Erythroblast (primary cell): ENCODE results near the gene SMYD1.

Experiments
- DNase-seq, 2 experiments: peaks; one replicate each; lab custom pipeline; 2025; lab: John Stamatoyannopoulos, UW
- GATA1 ChIP-seq: IDR thresholded peaks from 2 replicates; pipeline ENCODE4 v1.6.1; 2011; ENCODE audit warnings: low read depth, mild to moderate bottlenecking, control low read depth, low read length, moderate library complexity
- POLR2A ChIP-seq: IDR thresholded peaks from 2 replicates; pipeline ENCODE4 v1.6.1; 2011; ENCODE audit warnings: mild to moderate bottlenecking, low read length

Gene SMYD1

GRCh38 chr2:88127888-88128653 lies 60.4 kb downstream of the SMYD1 start, which contains the start of gene FABP1:
Gene FABP1, minus strand, starts transcription at chr2:88128062. Its CDS starts 45 bp downstream, at chr2:88128017.
- no peak for DNase-seq
- TF ChIP-seq GATA1, result no peak
- no peak for TF ChIP-seq POLR2A

- no peak for DNase-seq
- TF ChIP-seq POLR2A (no peak), GATA1 (no peak)
Observed at GRCh38 chr2:88128654-88129312, 61.2 kb downstream of the SMYD1 start.

GRCh38 chr2:88129313-88129959 lies 61.8 kb downstream of the SMYD1 start:
- no peak for DNase-seq
- TF ChIP-seq GATA1, result no peak
- TF ChIP-seq POLR2A, result no peak

- no peak for DNase-seq
- TF ChIP-seq GATA1 (no peak), POLR2A (no peak)
Observed at GRCh38 chr2:88131201-88131998, 63.8 kb downstream of the SMYD1 start.

- TF ChIP-seq GATA1 (no peak), POLR2A (no peak)
- DNase-seq, result no peak
Observed at GRCh38 chr2:88131999-88132368, 64.4 kb downstream of the SMYD1 start.

- TF ChIP-seq POLR2A (no peak), GATA1 (no peak)
- no peak for DNase-seq
Observed at GRCh38 chr2:88133875-88134274, 66.2 kb downstream of the SMYD1 start.

- TF ChIP-seq GATA1 (no peak), POLR2A (no peak)
- DNase-seq, result no peak
Observed at GRCh38 chr2:88136817-88137216, 69.2 kb downstream of the SMYD1 start.

- no peak for DNase-seq
- TF ChIP-seq GATA1 (no peak), POLR2A (no peak)
Observed at GRCh38 chr2:88137833-88138232, 70.2 kb downstream of the SMYD1 start.

- no peak for TF ChIP-seq POLR2A
- TF ChIP-seq GATA1, result no peak
- DNase-seq, result no peak
Observed at GRCh38 chr2:88139203-88139702, 71.6 kb downstream of the SMYD1 start.

GRCh38 chr2:88139804-88140203 lies 72.2 kb downstream of the SMYD1 start:
- TF ChIP-seq POLR2A (no peak), GATA1 (no peak)
- DNase-seq, result no peak

- no peak for TF ChIP-seq POLR2A
- TF ChIP-seq GATA1, result no peak
- no peak for DNase-seq
Observed at GRCh38 chr2:88141952-88142351, 74.3 kb downstream of the SMYD1 start.

- TF ChIP-seq POLR2A, result no peak
- TF ChIP-seq GATA1, result no peak
- no peak for DNase-seq
Observed at GRCh38 chr2:88144271-88144670, 76.6 kb downstream of the SMYD1 start.

GRCh38 chr2:88144914-88145497 lies 77.4 kb downstream of the SMYD1 start:
- TF ChIP-seq POLR2A, result no peak
- no peak for TF ChIP-seq GATA1
- no peak for DNase-seq
